ENCODE results near the gene NHSL1.

The NHSL1 gene

DNA sequence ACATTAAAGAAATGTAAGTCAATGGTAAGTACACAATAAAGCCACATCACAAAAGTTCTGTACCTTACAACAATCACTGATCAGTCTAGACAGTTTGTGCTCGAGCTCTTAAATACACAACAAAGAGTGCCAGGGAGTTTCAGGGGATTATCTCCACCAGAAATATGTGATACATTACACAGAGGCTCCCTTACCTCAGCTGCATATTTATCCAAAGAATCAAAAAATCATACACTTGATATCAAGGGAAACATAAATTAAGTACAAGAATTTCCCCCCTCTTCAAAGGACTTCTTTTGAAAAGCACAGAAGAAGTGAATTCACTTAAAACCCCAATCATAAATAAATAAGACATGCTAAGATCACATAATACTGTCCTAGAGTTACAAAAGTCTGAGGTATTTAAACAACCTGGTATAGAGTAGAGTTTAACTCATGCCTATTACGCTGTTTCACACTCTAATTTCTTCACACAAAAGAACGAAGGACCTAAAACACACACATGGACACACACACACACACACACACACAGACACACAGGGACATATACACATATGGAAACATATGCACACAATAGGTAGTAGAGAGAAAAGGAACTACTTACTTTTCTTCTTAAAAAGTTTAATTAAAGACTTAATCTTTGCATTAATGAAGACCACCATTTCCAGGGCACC, 528 bp downstream of the NHSL1 start:
- CTCF ChIA-PET: interaction anchor here (0.6 to 5.7 kb wide), 7 partner anchors 11 to 390 kb away, joined by 3 to 43 read pairs (median 3); no protein-coding TSS in a partner anchor
- TF ChIP-seq ZNF335 (tag by site-specific recombination; conservative IDR thresholded peaks at IDR 0.05): peak; percentile 78
- TF ChIP-seq, protein P1, sequence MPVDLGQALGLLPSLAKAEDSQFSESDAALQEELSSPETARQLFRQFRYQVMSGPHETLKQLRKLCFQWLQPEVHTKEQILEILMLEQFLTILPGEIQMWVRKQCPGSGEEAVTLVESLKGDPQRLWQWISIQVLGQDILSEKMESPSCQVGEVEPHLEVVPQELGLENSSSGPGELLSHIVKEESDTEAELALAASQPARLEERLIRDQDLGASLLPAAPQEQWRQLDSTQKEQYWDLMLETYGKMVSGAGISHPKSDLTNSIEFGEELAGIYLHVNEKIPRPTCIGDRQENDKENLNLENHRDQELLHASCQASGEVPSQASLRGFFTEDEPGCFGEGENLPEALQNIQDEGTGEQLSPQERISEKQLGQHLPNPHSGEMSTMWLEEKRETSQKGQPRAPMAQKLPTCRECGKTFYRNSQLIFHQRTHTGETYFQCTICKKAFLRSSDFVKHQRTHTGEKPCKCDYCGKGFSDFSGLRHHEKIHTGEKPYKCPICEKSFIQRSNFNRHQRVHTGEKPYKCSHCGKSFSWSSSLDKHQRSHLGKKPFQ (tag by site-specific recombination; IDR thresholded peaks at IDR 0.05): peak; percentile 45; the same call in 1 of the 2 replicates
- no peak for TF ChIP-seq ZIC2 (tag by site-specific recombination; IDR thresholded peaks at IDR 0.05)
- TF ChIP-seq ZNF366 (tag by site-specific recombination; conservative IDR thresholded peaks at IDR 0.05): no peak
- TF ChIP-seq GLIS2 (tag by site-specific recombination; IDR thresholded peaks at IDR 0.05): no peak
- 0 out of 2 replicates have a peak, but pooled peaks have one; percentile 10 for TF ChIP-seq ZNF324 (tag by site-specific recombination; IDR thresholded peaks at IDR 0.05)
- TF ChIP-seq, protein P2, sequence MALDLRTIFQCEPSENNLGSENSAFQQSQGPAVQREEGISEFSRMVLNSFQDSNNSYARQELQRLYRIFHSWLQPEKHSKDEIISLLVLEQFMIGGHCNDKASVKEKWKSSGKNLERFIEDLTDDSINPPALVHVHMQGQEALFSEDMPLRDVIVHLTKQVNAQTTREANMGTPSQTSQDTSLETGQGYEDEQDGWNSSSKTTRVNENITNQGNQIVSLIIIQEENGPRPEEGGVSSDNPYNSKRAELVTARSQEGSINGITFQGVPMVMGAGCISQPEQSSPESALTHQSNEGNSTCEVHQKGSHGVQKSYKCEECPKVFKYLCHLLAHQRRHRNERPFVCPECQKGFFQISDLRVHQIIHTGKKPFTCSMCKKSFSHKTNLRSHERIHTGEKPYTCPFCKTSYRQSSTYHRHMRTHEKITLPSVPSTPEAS (tag by site-specific recombination; IDR thresholded peaks at IDR 0.05): peak; percentile 85
- peak; percentile 24; the same call in 1 of the 2 replicates for TF ChIP-seq ZNF2 (tag by site-specific recombination; IDR thresholded peaks at IDR 0.05)
- TF ChIP-seq ZBTB48 (tag by site-specific recombination; IDR thresholded peaks at IDR 0.05): peak; percentile 63
- no peak for TF ChIP-seq BCL11B (tag by site-specific recombination; IDR thresholded peaks at IDR 0.05; ENCODE audit: low read depth)
- Histone ChIP-seq H3K4me1 (ENCODE audit: control insufficient read depth, insufficient read depth, low read length) (peaks cover 25% of the 10 kb centered on the region), H3K27ac (ENCODE audit: extremely low read depth, low read depth, low read length) (peak overlapping the region; percentile 43), H3K4me3 (ENCODE audit: low read depth, low read length) (no peak overlapping the region), H3K9me3 (ENCODE audit: control insufficient read depth, insufficient read depth, low read depth, low read length) (no peaks in the 10 kb centered on the region), H3K36me3 (ENCODE audit: control insufficient read depth in 2 of 2, insufficient read depth in 1 of 2, low read length in 2 of 2) (peaks cover 0 to 4% of the 10 kb centered on the region in 2 experiments; a peak in 1 of 3 replicates)
- POLR2A ChIA-PET: no interaction called here

DNA sequence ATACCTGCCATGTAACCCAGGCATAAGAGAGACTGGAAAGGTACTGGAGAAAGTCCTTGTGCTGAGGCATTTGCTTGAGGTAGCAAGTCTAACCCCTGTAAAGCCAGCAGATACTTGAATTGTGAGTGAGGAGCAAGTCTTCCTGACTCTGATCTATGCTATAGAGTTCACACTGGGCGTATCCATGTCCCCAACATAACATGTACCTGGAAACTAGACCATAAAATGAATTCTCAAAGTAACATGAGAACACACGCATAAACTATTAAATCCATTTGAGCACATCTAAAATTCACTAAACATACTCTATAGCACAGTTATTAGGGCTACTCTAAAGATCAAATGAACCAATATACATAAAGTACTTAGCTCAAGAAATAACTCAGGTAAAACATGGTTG, 2.0 kb downstream of the NHSL1 start:
- Histone ChIP-seq H3K36me3 (ENCODE audit: control insufficient read depth in 2 of 2, insufficient read depth in 1 of 2, low read length in 2 of 2) (peaks cover 0 to 4% of the 10 kb centered on the region in 2 experiments; a peak in 1 of 3 replicates), H3K4me3 (ENCODE audit: low read depth, low read length) (no peak overlapping the region), H3K9me3 (ENCODE audit: control insufficient read depth, insufficient read depth, low read depth, low read length) (no peaks in the 10 kb centered on the region), H3K4me1 (ENCODE audit: control insufficient read depth, insufficient read depth, low read length) (peaks cover 35% of the 10 kb centered on the region), H3K27ac (ENCODE audit: extremely low read depth, low read depth, low read length) (no peak overlapping the region)
- ChIA-PET POLR2A (no interaction called here), CTCF (interaction anchor here (1.0 to 5.7 kb wide), 3 partner anchors 10 to 68 kb away, joined by 3 to 43 read pairs (median 7); no protein-coding TSS in a partner anchor)
- TF ChIP-seq GLIS1 (tag by site-specific recombination; IDR thresholded peaks at IDR 0.05) (no peak), YY1 (tag by site-specific recombination; IDR thresholded peaks at IDR 0.05) (no peak), SETDB1 (IDR thresholded peaks at IDR 0.05; ENCODE audit: insufficient read length, low read length) (no peak), ZNF645 (tag by site-specific recombination; IDR thresholded peaks at IDR 0.05) (no peak), ZNF341 (tag by site-specific recombination; IDR thresholded peaks at IDR 0.05; ENCODE audit: low read depth) (no peak), ZNF791 (tag by site-specific recombination; IDR thresholded peaks at IDR 0.05) (no peak)

GRCh38 chr6:138494312-138494711, 5.0 kb downstream of the NHSL1 start:
- Histone ChIP-seq H3K9me3 (ENCODE audit: control insufficient read depth, insufficient read depth, low read depth, low read length) (no peaks in the 10 kb centered on the region), H3K27ac (ENCODE audit: extremely low read depth, low read depth, low read length) (no peak overlapping the region), H3K36me3 (ENCODE audit: control insufficient read depth in 2 of 2, insufficient read depth in 1 of 2, low read length in 2 of 2) (peaks cover 0 to 4% of the 10 kb centered on the region in 2 experiments; a peak in 1 of 3 replicates), H3K4me1 (ENCODE audit: control insufficient read depth, insufficient read depth, low read length) (peaks cover 35% of the 10 kb centered on the region), H3K4me3 (ENCODE audit: low read depth, low read length) (no peak overlapping the region)
- POLR2A ChIA-PET: no interaction called here
- CTCF ChIA-PET: interaction anchor here (0.6 to 2.8 kb wide), 5 partner anchors 15 to 323 kb away, joined by 3 to 14 read pairs (median 4); no protein-coding TSS in a partner anchor
- no peak for TF ChIP-seq SCRT2 (tag by site-specific recombination; IDR thresholded peaks at IDR 0.05)
- TF ChIP-seq IKZF3 (tag by site-specific recombination; IDR thresholded peaks at IDR 0.05): peak; percentile 9; the same call in 1 of the 2 replicates
- TF ChIP-seq ZNF768 (tag by site-specific recombination; IDR thresholded peaks at IDR 0.05): no peak
- peak; percentile 95 for TF ChIP-seq ZNF664 (tag by site-specific recombination; IDR thresholded peaks at IDR 0.05)
- TF ChIP-seq ZBTB20 (tag by site-specific recombination; IDR thresholded peaks at IDR 0.05): no peak
- TF ChIP-seq ZNF707 (tag by site-specific recombination; IDR thresholded peaks at IDR 0.05): no peak
